Measurements from ENCODE around the gene ACKR3.

Gene ACKR3

DNA sequence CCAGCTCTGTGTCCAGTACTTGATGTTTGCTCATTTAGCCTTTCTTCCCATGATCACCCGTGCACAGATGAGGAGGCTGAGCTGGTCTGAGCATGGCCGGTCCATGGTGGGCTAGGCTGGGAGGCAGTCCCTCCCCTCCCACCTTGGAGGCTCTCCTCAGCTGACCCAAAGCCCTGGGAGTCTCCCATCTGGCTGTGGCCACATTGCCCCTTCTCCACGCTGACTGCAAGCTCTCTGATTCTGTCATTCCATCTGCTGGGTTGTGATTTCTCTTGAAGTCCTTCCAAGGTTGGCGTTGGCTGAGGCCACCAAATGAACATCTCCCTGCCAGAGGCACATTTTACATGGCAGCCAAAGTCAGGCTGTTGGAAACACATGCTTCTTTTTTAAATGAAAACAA is 44.0 kb downstream of the ACKR3 start:
- TF ChIP-seq CTCF (IDR thresholded peaks at IDR 0.05) = no peak
- H3K9me3 ChIP-seq = no peaks in the 10 kb centered on the region
- H3K36me3 ChIP-seq = no peaks in the 10 kb centered on the region
- H3K4me3 ChIP-seq (ENCODE audit: low read depth in 1 of 2, low read length in 1 of 2) = no peak overlapping the region
- peaks cover 27% of the 10 kb centered on the region for H3K27me3 ChIP-seq
- H3K4me1 ChIP-seq (ENCODE audit: control insufficient read depth in 1 of 2, insufficient read depth in 1 of 2, low read depth in 1 of 2, low read length in 1 of 2) = no peaks in the 10 kb centered on the region
- H3K27ac ChIP-seq = no peak overlapping the region

GRCh38 chr2:236614551-236614950 is 44.9 kb downstream of the ACKR3 start:
- H3K4me3 ChIP-seq (ENCODE audit: low read depth in 1 of 2, low read length in 1 of 2) = no peak overlapping the region
- peaks cover 27% of the 10 kb centered on the region for H3K27me3 ChIP-seq
- no peak for TF ChIP-seq CTCF (IDR thresholded peaks at IDR 0.05)
- no peaks in the 10 kb centered on the region for H3K9me3 ChIP-seq
- no peaks in the 10 kb centered on the region for H3K36me3 ChIP-seq
- H3K27ac ChIP-seq = no peak overlapping the region
- no peaks in the 10 kb centered on the region for H3K4me1 ChIP-seq (ENCODE audit: control insufficient read depth in 1 of 2, insufficient read depth in 1 of 2, low read depth in 1 of 2, low read length in 1 of 2)

DNA sequence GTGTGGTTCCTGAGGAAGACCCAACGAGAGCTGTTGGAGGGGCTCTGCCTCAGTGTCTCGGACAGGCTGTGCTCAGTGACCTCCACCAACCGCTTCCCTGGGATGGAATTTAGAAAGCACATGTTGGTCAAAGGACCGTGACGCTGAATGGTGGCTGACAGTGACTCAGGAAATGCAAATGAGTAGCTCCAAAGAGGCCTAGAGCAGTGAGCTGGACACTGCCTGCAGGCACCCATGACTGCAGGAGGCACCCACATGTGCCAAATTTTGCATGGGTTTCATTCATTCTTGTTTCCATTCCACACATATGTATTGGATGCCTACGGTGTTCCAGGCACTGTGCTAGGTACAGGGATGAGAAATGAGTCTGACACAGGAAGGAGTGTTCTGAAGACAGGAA is 46.4 kb downstream of the ACKR3 start:
- Histone ChIP-seq H3K4me3 (ENCODE audit: low read depth in 1 of 2, low read length in 1 of 2) (no peak overlapping the region), H3K9me3 (no peaks in the 10 kb centered on the region), H3K27me3 (peaks cover 27% of the 10 kb centered on the region), H3K36me3 (no peaks in the 10 kb centered on the region), H3K4me1 (ENCODE audit: control insufficient read depth in 1 of 2, insufficient read depth in 1 of 2, low read depth in 1 of 2, low read length in 1 of 2) (no peaks in the 10 kb centered on the region), H3K27ac (no peak overlapping the region)
- no peak for TF ChIP-seq CTCF (IDR thresholded peaks at IDR 0.05)

DNA sequence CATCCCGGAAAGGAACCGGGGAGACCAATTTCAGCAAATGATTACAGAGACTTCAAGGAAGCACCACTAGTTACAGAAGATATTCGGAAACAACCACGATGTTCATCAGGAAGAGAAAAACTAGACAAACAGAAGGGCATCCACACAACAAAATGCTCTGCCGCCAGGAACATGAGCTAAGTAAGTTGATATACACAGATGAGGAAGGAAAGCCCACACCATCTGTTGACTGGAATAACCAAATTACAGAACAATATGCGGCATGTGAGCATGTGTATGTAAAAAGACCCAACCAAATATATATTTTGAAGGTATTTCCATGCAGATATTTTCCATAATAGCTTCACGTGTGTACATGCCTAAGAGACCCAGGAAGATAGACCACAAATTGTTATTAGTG is 47.0 kb downstream of the ACKR3 start:
- Histone ChIP-seq H3K4me3 (ENCODE audit: low read depth in 1 of 2, low read length in 1 of 2) (no peak overlapping the region), H3K27me3 (peaks cover 27% of the 10 kb centered on the region), H3K4me1 (ENCODE audit: control insufficient read depth in 1 of 2, insufficient read depth in 1 of 2, low read depth in 1 of 2, low read length in 1 of 2) (no peaks in the 10 kb centered on the region), H3K27ac (no peak overlapping the region), H3K9me3 (no peaks in the 10 kb centered on the region), H3K36me3 (no peaks in the 10 kb centered on the region)
- TF ChIP-seq CTCF (IDR thresholded peaks at IDR 0.05) = no peak

DNA sequence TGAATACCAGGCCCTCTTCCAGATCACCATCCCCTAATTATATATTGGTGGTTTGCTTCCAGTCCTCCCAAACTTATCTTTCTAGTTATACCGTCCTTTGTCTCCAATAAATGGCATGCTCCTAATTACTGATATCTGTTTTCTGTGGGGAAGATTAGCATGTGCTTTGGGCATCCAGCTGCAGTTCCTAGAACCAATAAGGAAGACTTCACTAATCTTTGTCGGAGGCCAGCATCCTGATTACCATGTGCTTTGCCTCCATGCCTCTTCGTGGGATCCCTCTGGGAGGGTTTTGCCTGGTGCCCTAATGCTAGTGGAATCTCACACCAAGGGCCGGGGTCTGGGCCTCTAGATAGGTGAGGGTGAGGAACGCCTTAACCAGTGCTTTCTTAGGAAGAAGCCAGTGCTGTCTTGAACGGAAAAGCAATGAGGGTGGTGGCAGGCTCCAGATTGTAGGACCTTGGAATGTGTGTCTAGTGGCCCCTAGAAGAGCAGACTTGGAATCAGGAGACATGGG is 47.7 kb downstream of the ACKR3 start:
- Histone ChIP-seq H3K27me3 (peaks cover 22% of the 10 kb centered on the region), H3K36me3 (no peaks in the 10 kb centered on the region), H3K4me1 (ENCODE audit: control insufficient read depth in 1 of 2, insufficient read depth in 1 of 2, low read depth in 1 of 2, low read length in 1 of 2) (no peaks in the 10 kb centered on the region), H3K9me3 (no peaks in the 10 kb centered on the region), H3K4me3 (ENCODE audit: low read depth in 1 of 2, low read length in 1 of 2) (no peak overlapping the region), H3K27ac (no peak overlapping the region)
- no peak for TF ChIP-seq CTCF (IDR thresholded peaks at IDR 0.05)

DNA sequence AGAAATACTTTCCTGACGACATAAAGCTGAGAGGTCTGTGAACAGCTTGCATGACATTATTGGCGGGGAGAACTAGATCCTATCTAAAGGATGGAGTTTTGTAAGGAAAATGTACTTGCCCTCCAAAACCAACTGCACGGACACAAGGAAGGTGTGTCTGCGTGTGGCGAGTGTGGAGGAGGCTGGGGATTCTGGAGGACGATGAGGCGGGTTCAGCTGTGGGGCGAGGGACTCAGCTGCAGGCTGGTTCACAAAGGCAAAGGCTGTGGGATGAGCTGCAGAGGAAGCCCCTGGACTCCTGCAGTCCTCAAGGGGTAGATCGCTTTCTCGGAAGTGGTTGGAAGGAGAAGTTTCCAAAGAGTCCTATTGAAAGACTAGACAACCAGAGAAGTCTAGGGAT is 48.2 kb downstream of the ACKR3 start:
- Histone ChIP-seq H3K27ac (no peak overlapping the region), H3K9me3 (no peaks in the 10 kb centered on the region), H3K36me3 (no peaks in the 10 kb centered on the region), H3K4me1 (ENCODE audit: control insufficient read depth in 1 of 2, insufficient read depth in 1 of 2, low read depth in 1 of 2, low read length in 1 of 2) (no peaks in the 10 kb centered on the region), H3K27me3 (peaks cover 19% of the 10 kb centered on the region), H3K4me3 (ENCODE audit: low read depth in 1 of 2, low read length in 1 of 2) (no peak overlapping the region)
- TF ChIP-seq CTCF (IDR thresholded peaks at IDR 0.05) = no peak

All from neutrophil (primary cell).